Stimulated activated CD8-positive, alpha-beta memory T cell treated with anti-CD3 and anti-CD28 coated beads, Interleukin-15, amount 100 ng/mL, for 48 hours (primary cell): ENCODE results near the gene OTC.

ENCODE experiments used
- DNase-seq, 2 donors: peaks; one replicate each; pipeline ENCODE4 v3.0.0-alpha.2; 2020; ENCODE audit warnings: low read depth in 2 of 2

The OTC gene

DNA sequence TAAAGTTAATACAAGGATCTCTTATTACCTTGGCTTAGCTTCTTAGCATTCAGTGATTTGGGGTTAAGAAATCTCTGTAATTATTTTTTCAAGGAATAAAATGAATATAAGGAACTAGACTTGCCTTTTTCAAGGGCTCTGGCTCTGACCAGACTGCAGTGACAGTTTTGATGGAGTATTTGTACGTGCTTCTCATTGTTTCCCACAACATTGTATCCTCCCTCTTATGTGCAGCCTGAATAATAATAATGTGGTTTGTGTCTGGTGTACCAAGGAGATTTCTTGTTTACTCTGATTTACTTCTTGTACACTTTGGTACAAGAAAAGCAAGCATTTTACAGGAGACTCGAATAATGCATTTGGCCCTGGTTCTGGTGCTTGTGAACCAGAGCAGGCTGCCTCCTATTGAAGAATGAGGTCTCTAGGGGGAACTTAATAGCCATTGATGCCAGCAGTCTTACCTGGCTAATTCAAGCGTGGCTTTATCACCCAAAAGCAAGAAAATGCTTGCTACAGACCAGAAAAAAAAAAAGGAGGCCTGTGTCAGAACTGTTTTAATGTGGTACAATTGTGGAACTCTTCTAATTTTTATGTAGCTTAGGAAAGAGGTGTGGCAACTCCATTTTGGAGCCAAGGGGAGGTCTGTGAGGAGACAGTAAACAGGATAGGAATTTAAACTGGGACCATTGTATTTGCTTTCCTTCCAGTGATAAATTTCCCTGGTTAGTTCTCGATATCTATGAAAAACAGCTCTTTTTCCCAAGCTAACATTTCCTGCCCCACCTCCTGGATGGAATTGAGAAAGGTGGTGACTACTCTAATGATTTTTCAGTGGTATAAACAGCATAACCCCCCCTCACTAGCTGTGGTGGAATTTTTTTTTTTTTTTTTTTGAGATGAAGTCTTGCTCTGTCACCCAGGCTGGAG is 5.6 kb downstream of the OTC start:
- no peak for DNase-seq

DNA sequence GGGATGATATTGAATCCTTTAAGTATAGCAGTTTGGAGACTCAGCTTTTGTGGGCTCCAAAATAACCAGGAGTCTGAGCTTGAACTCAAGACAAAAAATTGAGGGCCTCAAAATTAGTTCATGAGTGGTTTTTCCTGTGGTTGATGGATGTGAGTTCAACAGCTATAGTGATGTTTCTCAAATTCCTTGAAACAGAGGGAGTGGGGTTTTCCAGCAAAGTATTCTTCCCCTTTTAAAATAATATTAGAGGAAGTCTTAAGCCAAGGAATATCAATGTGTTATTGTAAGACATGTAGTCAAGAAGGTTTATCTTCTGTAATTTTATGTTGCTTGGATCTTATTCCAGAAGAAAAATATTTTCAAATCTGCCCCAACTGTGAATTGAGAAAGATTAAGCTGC is 10.6 kb downstream of the OTC start:
- no peak for DNase-seq

DNA sequence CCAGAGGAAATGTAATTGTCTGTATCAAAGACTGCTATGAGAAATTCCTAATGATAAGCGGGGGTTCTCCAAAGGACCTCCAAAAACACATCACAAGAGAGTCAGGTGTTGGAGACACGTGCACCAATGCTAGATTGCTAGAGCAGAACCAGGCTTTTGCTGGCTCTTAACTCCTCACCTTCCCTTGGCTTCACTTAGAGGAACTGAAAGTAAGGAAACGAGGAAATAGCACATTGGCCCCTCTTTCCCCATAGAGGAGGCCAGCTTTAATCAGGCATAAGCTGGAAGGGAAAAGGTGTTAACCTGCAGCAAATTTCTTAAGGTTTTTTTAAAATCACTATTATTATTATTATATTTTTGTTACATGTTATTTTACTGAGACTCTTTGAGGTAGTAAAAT is 13.6 kb downstream of the OTC start:
- no peak for DNase-seq

DNA sequence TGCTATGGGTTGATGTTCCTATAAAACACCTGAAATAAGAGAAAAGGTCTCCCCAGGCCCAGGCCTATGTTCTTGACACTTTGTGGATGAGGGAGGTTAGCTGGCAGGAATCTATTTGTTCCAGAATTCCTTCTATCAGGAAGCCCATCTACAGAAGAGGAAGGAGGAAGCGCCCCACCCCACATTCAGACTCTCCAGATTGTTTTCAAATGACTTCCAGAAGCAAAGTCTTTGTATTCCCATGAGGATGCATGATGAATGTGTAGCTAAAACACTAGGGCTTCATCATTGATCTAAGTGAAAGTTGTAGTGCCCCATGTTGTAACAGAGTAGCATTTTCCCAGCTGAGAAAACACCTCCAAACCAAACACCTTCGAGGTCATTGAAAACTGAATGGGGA is 16.4 kb downstream of the OTC start:
- no peak for DNase-seq

DNA sequence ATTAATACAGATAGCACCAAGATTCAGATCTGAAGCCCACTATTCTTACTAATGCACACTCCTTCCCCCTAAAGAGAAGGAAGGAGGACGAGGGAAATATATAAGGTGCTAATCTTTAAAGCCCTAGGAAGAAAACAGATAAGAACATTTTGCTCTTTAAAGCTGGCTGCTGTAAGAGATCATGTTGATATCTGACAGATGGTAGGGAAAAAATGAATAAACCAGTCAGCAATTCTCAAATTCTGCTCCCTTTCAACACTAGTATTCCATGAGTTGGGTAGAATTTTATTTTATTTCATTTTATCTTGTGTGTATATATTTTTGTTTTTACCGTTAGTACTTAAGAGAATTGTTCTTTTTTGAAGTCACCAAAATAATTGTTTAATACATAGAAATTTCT is 19.2 kb downstream of the OTC start:
- DNase-seq: no peak

DNA sequence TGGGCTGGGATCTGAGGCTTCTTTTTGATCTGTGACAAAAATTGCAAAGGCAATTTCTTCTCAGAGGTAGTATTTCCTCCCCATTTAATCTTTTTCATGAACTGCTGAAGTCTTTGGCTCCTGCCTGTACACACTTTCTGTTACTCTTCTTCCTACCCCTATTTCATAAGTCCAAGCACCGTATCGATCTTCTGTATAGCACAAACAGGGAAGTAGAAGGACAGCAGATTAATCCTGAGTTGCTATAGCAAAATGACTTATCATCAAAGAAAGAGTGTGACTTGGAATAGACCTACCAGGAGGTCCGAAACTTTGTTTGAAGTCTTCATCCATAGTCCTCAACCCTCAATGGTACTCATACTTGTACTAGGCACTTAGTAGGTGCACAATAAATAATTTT is 22.0 kb downstream of the OTC start:
- no peak for DNase-seq

DNA sequence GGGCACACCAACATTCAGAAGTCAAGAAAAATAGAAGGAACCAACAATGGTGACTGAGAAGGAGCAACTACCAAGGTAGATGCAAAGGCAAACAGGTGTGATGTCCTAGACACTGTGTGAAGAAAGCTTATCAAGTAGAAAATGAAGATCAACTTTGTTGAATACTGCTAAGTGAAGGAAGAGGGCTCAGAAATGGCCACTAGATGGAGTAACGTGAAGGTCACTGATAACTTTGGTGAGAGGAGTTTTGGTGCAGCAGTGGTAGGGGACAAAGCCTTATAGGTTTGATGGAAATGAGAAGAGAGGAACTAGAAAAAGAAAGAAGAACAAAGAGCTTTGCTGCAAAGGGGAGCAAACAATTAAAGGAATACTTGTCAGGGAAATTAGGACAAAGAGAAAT is 23.5 kb downstream of the OTC start:
- DNase-seq: no peak

DNA sequence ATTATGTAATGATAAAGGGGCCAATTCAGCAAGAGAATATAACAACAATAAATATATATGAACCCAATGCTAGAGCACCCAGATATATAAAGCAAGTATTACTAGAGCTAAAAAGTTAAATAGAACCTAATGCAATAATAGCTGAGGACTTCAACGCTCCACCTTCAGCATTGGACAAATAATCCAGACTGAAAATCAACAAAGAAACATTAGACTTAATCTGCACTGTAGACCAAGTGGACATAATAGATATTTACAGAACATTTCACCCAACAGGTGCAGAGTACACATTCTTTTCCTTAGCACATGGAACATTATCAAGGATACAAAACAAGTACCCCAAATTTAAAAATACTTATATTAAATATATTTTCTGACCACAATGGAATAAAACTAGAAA is 24.3 kb downstream of the OTC start:
- no peak for DNase-seq

DNA sequence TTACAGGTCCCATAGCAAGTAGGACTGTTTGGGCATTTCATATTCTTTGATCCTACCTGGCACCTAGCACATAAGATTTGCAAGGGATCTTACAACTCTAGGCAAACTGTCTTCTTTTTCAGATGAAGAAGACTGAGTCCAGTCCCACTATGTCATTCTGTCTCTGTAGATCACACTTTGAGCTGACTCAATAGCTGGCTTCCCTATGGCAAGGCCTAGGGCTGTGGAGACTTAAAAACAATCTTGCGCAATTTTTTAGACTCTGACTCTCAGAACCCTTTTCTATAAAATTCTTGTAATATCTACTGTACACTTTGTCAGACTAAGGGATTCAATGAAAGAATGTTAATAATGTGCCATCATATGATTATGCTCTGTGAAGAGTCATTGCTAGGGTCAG is 26.7 kb downstream of the OTC start:
- no peak for DNase-seq

DNA sequence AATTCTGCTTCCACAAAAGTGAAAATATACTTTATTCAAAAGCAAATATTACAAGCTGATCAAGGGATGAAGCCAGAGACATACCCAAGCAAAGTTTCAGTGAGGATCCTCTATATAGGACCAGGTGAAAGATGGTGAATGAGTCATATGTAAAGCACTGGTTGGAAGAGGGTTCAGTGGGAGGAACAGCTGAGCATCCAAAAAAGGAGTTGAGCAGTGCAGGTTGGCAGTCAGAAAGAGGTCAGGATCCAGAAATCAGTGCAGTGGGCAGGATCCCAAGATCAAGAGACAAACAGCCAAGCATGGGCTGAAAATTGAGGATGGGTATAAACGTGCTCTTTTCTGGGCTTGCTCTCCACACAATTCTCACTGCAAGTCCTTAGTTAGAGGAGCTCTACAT is 30.3 kb downstream of the OTC start:
- no peak for DNase-seq

DNA sequence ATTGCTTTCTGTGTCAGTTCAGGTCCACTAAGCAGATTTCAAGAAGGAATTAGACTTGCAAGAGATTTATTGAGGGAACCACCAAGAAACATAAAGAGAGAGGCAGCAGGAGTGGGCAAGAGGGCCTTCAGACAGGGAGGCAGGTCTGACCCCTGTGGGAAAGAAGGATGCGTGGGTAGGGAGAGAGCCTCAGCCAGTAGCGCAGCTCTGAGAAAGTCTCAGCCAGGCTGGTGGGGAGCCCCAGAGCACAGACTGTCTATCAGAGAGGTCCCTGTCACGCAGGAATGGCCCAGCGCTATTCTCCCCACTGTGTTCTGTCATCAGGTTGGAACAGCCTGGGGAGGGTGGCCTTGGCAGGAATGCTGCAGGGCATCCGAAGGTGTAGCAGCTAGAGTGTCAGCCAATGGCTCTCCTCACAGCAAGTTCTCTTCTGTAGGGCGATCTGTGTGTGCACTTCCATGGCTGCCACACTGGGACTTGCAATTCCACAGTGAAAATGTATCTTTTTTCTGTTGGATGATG is 48.0 kb downstream of the OTC start:
- no peak for DNase-seq

DNA sequence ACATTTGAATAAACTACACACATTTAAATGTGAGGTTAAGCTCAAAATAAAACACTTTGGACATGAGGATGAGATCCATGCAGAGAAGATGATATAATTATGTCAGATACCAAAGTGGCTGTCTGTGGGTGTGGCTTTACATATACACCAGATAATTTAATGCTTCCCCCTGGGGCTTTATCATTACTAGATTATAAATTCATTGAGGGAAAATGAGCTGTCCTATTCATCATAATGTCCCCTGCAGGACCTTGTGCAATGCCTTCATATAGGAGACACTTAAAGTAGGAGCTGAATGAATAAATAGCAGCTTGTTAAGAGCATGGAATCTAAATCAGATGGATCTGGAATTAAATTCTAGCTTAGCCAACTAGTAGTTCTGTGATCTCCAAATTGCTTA is 49.7 kb downstream of the OTC start:
- DNase-seq: no peak

DNA sequence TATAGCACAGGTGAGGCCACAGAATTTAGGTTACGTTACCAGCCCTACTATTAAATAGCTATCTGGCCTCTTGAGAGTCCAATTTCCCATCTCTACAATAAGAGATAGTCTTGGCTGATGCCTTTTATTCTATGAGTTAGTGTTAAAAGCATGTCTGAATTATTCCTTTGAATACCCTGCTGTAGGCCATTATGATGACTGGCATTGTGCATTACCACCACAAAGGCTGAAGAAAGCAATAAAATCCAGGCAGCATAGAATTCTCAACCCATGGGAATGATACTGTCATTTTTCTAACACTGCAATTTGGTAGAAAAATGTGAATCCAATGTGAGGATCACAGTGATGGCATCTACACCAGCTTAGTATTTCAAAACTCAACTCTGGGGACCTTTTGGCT is 51.4 kb downstream of the OTC start:
- no peak for DNase-seq

DNA sequence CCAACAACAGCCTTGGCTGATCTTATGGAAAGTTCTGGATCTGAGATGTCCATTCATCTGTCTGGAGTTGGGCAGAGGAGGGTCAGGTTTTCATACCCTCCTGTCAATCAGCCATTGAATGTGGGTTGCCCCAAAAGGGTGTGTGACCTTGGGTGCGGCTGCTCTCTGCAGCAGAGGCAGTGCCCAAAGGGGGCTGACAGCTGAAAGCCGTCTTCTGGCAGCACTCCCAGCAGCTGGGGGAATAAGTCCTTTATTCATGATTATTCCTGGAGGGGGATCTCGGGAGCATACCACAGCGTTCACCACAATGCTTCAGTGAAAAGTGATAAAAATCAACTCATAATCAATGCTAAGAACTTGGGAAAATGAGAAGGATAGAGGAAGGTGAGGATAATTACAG is 54.7 kb downstream of the OTC start:
- DNase-seq: no peak

DNA sequence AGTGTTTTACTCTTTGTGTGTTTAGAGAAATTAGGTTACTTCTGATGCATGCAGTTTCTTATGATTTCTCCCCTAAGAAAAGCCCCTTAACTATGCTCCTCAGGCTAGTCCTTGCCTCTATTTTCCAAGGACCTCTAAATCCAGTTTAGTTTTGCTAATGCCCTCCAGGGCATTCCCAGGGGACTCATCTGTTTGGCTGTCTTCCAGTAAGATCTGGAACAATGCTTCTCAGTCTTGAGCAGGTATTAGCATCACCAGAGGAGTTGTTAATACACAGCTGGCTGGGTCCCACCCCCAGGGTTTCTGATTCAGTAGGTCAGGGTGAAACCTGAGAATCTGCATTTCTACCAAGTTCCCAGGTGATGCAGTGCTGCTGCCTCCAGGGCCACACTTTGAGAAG is 56.9 kb downstream of the OTC start:
- no peak for DNase-seq

DNA sequence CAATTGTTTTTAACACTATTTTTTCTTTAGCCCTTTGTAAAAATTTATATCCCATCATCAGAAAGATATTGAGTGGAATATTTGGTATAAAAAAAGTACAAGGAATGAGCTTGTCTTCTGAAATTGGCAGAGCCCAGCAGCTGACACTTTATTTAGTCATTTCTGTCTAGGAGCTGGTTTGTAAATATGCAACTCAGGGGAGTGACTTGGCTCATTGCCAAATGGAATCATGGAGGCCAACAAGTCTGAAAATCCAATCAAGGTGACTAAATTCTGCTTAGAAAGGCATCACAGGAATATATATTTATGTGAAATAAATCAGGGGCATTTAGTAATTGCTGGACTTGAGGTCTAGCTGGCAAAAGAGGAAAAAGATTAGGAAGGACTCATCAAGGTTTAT is 74.4 kb downstream of the OTC start:
- DNase-seq: no peak

DNA sequence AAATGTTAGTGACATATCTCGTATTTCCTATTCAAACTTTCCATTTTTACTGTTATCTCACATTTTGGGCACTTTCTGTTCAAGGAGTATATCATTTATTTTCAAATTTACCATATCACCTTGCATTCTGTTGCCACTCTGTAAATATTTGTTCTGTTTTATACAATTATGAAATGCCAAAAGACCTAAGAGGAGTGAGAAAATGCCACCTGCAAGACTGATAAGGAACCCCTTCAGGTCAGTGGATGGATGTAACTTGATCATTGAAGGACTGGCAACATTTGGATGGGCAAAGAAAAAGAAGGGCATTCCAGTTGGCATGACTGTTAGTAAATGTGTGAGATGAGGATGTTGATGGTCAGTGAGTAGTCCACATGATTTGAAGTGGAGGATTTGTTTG is 79.1 kb downstream of the OTC start:
- DNase-seq: no peak

DNA sequence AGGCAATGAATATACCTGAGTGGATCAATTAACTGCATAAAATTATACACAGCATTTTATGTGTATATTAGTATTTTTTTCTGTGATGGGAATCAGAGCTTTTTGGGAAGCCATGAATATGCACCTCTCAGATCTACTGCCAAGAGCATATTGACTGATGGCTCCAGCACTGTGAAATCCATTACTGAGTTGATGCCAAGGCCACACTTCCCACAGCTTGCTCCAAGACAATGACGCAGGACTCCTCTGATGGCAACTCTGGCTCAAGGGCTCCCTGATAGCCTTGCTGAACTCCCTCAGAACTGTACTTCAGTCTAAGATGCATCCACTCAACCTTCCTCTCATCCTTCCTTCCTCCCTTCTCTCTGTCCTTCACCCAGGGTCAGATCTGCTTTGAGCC is 82.7 kb downstream of the OTC start:
- no peak for DNase-seq

DNA sequence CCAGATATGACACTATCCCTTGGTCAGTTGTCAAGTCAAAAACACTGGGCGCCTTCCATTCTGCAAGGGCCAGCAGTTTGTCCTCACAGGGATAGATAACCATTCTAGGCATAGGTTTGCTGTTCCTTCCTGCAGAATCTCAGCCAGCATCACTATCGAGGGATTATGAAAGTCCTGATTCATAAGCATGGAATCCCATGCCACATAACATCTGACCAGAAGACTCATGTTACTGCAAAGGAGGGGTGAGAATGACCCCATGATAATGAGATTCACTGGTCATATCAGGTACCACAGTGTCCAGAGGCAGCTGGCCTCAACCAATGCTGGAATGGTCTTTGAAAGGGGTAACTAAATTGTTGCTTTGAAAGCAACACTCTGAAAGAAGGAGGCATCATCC is 84.7 kb downstream of the OTC start:
- no peak for DNase-seq

DNA sequence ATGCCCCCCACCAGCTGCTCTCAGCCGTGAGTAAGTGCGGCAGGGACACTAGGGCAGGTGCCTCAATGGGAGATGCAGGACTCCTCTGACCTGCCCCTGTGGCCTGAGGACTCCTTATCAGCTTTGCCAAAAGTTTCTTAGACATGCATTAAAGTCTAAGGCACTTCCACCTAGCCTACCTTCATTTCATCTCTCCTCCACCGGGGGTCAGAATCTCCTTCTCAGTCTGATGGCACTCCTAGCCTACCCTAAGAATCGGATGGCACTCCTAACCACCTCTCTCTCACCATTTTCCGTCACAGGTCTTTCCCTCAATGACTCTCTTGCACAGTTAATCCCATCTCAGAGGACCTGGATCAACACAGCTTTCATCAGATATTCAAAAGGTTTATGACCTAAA is 85.9 kb downstream of the OTC start:
- no peak for DNase-seq

DNA sequence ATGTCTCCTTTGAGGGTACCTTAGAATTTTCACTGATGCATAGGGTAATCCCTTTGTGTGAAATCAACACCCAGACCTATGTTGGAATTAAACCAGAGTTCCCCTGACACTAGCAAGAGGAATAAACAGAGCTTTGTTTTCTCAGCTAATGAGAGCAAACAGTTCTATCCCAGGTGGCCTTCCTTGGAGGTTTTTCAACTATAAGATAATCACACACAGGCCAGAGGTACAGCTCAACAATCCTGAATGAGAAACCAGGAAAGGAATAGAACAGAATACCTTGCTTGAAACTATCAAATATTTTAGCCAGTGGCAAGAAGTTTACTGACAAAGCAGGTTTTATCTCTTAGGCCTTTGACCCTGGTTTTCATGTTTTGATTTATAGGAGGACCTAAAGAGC is 100.2 kb downstream of the OTC start:
- DNase-seq: no peak

DNA sequence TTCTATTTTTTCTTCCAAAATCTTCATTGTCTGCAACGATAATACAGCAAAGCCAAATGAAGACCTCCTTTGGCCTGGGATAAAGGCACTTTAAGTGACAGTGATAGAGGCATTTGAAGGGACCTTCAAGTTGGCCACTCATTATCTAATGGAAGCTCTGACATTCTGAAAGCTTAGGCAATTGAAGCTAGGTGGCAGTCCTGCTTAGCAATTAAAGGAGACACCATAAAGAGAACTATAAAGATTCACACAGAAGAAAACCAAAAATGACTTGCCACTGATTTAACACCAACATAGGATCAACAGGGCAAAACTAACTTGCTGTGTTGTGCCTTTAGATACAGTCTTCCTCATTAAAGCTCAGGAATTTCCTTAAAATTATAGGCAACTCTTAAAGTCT is 105.7 kb downstream of the OTC start:
- no peak for DNase-seq

DNA sequence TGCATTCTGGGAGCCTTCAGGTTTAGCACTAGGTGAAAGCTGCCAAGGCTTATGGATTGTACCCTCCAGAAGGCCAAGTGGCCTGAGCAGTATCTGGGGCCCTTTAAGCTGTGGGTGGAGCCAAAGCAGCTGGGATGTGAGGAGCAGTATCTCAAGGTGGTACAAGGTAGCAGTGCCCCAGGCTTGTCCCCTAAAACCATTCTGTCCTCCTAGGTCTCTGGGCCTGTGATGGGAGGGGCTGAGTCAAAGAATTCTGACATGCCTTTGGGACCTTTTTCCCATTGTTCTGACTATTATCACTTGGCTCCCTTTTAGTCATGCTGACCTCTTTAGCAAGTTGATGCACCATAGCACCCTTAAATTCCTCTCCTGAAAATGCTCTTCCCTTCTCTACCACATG is 109.9 kb downstream of the OTC start:
- no peak for DNase-seq

DNA sequence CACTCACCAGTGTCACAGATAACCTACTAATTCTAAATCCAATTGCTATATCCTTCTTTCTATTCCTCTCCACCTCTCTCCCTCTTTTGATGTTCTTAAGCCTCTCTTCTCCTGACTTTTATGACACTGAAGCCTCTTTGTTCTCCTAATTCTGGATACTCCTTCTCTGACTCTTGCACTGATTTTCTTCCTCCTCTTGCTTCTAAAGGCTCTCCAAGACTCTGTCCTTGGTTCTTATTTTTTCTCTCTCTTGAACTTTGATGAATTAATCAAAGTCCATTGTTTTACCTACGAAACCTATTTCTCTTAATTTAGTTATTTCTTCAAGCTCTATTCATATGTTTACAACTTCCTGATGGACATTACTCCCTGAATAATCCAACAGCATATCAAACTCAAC is 113.3 kb downstream of the OTC start:
- DNase-seq: no peak
